Measurements from ENCODE around the gene ZCCHC12. TPM values are rescaled to one million over a fixed set of nuclear protein-coding genes. Genes with fewer than 3 reads are reported as not detected.

Gene ZCCHC12
- total RNA-seq, 1 donor from 2014 or later, result not detected

GRCh38 chrX:118867251-118867650, 43.6 kb downstream of the ZCCHC12 start:
- no peak for DNase-seq (ENCODE audit: low spot score)

GRCh38 chrX:118872102-118872566, 48.5 kb downstream of the ZCCHC12 start:
- DNase-seq (ENCODE audit: low spot score), result peak; percentile 13

Other genes with a start within 250 kb of the ZCCHC12 start
- 33.2 TPM for gene IL13RA1, start 96.2 kb upstream of the ZCCHC12 start, total RNA-seq (ENCODE audit: insufficient read depth, low replicate concordance)
- not detected for gene LONRF3, start 150.8 kb downstream of the ZCCHC12 start, total RNA-seq (ENCODE audit: insufficient read depth, low replicate concordance)
- gene CT47C1, start 249.2 kb downstream of the ZCCHC12 start, total RNA-seq (ENCODE audit: insufficient read depth, low replicate concordance), result 1.2 TPM